HepG2 (cell line): Measurements from ENCODE around the gene RPP14. TPM values are rescaled to one million over a fixed set of nuclear protein-coding genes. Genes with fewer than 3 reads are reported as not detected.

ENCODE experiments used
- ATAC-seq: fragments of 200-7000 bp; cut with Tn5 transposase; 3 replicates; pipeline ENCODE4 v1.9.1; 2020; ENCODE audit warnings: mild to moderate bottlenecking, moderate library complexity
- BruUV-seq: library from RNA; stranded (reverse); fragments of 400-500 nt; replicated peaks from 2 replicates; lab custom pipeline; 2021; lab: Mats Ljungman, UMichigan
- CTCF ChIA-PET: fragments of 300-600 bp; formaldehyde crosslinking; extraction: SDS; loops from one replicate; lab custom pipeline; 2021; ENCODE audit warnings: low total read pairs, inconsistent platforms, low intra/inter-chr PET ratio; lab: Yijun Ruan, JAX
- POLR2A ChIA-PET: fragments of 350-600 bp; sonication (Branson Sonifier 250); formaldehyde crosslinking; loops from one replicate; lab custom pipeline; 2020; ENCODE audit warnings: antibody characterized with exemption, inconsistent platforms; lab: Yijun Ruan, JAX
- DNase-seq: peaks from one replicate; pipeline ENCODE4 v3.0.0-alpha.2; 2015; ENCODE audit warnings: low spot score
- FAIRE-seq: peaks from 3 replicates; lab custom pipeline; 2011; peaks lifted over from hg19 to GRCh38; lab: Jason Lieb, UNC
- H2AFZ ChIP-seq: one replicate; pipeline ENCODE4 v1.6.1; 2011; ENCODE audit warnings: low read length, inconsistent platforms
- H3K27ac ChIP-seq: fragments of 300-600 bp; 3 replicates; pipeline ENCODE4 v1.8.0; 2011; ENCODE audit warnings: mixed run types, mild to moderate bottlenecking, mixed read lengths, low read length, inconsistent platforms; ENCODE audit not compliant: insufficient read depth; ENCODE audit errors: extremely low read length
- H3K27me3 ChIP-seq, 2 experiments: fragments of 200-600 bp in 1 of 2; 2 replicates in 1 of 2; 3 replicates in 1 of 2; pipeline versions ENCODE4 v1.6.0 to v1.8.0; 2011; ENCODE audit warnings: low read length in 2 of 2, mild to moderate bottlenecking in 2 of 2, moderate library complexity in 2 of 2, inconsistent platforms in 1 of 2; ENCODE audit not compliant: insufficient read depth in 2 of 2, control insufficient read depth in 1 of 2
- H3K36me3 ChIP-seq, 2 experiments: fragments of 200-600 bp in 1 of 2; replicated peaks in 1 of 2; 2 replicates in 1 of 2; 3 replicates in 1 of 2; pipeline versions ENCODE4 v1.5.1 to v1.8.0; 2011; ENCODE audit warnings: low read length in 2 of 2, inconsistent platforms in 1 of 2; ENCODE audit not compliant: insufficient read depth in 2 of 2, control insufficient read depth in 1 of 2
- H3K4me1 ChIP-seq: 2 replicates; pipeline ENCODE4 v1.5.1; 2012; ENCODE audit warnings: low read length, inconsistent platforms; ENCODE audit not compliant: insufficient read depth
- H3K4me2 ChIP-seq: 2 replicates; pipeline ENCODE4 v1.6.0; 2011; ENCODE audit warnings: low read depth, low read length, inconsistent platforms
- H3K4me3 ChIP-seq, 3 experiments: fragments of 200-600 bp in 1 of 3; sonication (generic), shearing (Covaris generic) in 1 of 3; replicated peaks in 1 of 3; 2 replicates each; pipeline ENCODE4 v1.5.1; 2011 to 2016; ENCODE audit warnings: low read length in 3 of 3, inconsistent platforms in 2 of 3, low read depth in 2 of 3, mild to moderate bottlenecking in 2 of 3, control low read depth in 1 of 3, mixed read lengths in 1 of 3; ENCODE audit not compliant: insufficient read depth in 1 of 3
- H3K79me2 ChIP-seq: one replicate; pipeline ENCODE4 v1.6.1; 2011; ENCODE audit warnings: low read length, inconsistent platforms; ENCODE audit not compliant: insufficient read depth
- H3K9ac ChIP-seq: 2 replicates; pipeline ENCODE4 v1.6.0; 2011; ENCODE audit warnings: mild to moderate bottlenecking, low read depth, low read length, inconsistent platforms; ENCODE audit not compliant: insufficient read depth
- H3K9me3 ChIP-seq: 2 replicates; pipeline ENCODE4 v1.5.1; 2012; ENCODE audit warnings: mild to moderate bottlenecking, low read length
- H4K20me1 ChIP-seq: 2 replicates; pipeline ENCODE4 v1.6.0; 2011; ENCODE audit warnings: inconsistent platforms, mild to moderate bottlenecking, low read length, moderate library complexity; ENCODE audit not compliant: insufficient read depth
- AHR ChIP-seq: IDR thresholded peaks from 2 replicates; pipeline ENCODE4 v1.6.1; 2018; ENCODE audit warnings: missing genetic modification reagents, missing compliant biosample characterization
- ATF6 ChIP-seq: sonication (generic); formaldehyde crosslinking; conservative IDR thresholded peaks from 2 replicates; pipeline ENCODE4 v1.4.0; 2020; ENCODE audit warnings: missing genetic modification reagents
- BATF2 ChIP-seq: sonication (generic); formaldehyde crosslinking; IDR thresholded peaks from 2 replicates; pipeline ENCODE4 v1.8.0; 2022; ENCODE audit warnings: mild to moderate bottlenecking, missing genetic modification reagents, moderate library complexity
- IKZF5 ChIP-seq: IDR thresholded peaks from 2 replicates; pipeline ENCODE4 v1.6.1; 2018; ENCODE audit warnings: missing genetic modification reagents, mild to moderate bottlenecking, missing compliant biosample characterization
- MAFG ChIP-seq: sonication (generic); formaldehyde crosslinking; IDR thresholded peaks from 2 replicates; pipeline ENCODE4 v1.5.1; 2020; ENCODE audit warnings: mild to moderate bottlenecking, missing genetic modification reagents
- PRDM15 ChIP-seq: sonication (generic); formaldehyde crosslinking; IDR thresholded peaks from 2 replicates; pipeline ENCODE4 v1.4.0; 2020; ENCODE audit warnings: missing genetic modification reagents
- TSC22D2 ChIP-seq: sonication (generic); formaldehyde crosslinking; IDR thresholded peaks from 2 replicates; pipeline ENCODE4 v1.5.1; 2020; ENCODE audit warnings: missing genetic modification reagents, mild to moderate bottlenecking, borderline replicate concordance
- ZNF142 ChIP-seq: sonication (generic); formaldehyde crosslinking; IDR thresholded peaks from 2 replicates; pipeline ENCODE4 v1.4.0; 2020; ENCODE audit warnings: missing genetic modification reagents
- ZNF546 ChIP-seq: sonication (generic); formaldehyde crosslinking; conservative IDR thresholded peaks from 2 replicates; pipeline ENCODE4 v1.8.1; 2023; ENCODE audit warnings: mild to moderate bottlenecking, missing genetic modification reagents
- ZNF598 ChIP-seq: sonication (generic); formaldehyde crosslinking; IDR thresholded peaks from 2 replicates; pipeline ENCODE4 v1.5.1; 2020; ENCODE audit warnings: mild to moderate bottlenecking, missing genetic modification reagents, borderline replicate concordance
- WGBS: methylation state at CpG from one replicate; pipeline ENCODE4 v1.1.6; 2017; ENCODE audit warnings: low lambda C conversion rate; 5-methylcytosine and 5-hydroxymethylcytosine counted together
- in situ Hi-C: cut with HindIII; loops from 2 replicates; pipeline ENCODE4 v1.10.0; 2017; ENCODE audit warnings: low pct_unique_long_range_greater_than_20kb; ENCODE audit not compliant: extremely low pct_ligation_motif_present
- intact Hi-C: fragments of 100-400 bp; cut with micrococcal nuclease; formaldehyde crosslinking; loops from one replicate; pipeline ENCODE4 v1.10.0; 2022; ENCODE audit not compliant: unreplicated experiment
- polyA plus RNA-seq, 8 experiments: library from polyadenylated mRNA; depleted of rRNA in 3 of 8; stranded (reverse) in 7 of 8; unstranded in 1 of 8; fragments of >200 nt; fragmentation: Illumina TruSeq in 4 of 8; extraction: Trizol in 4 of 8; gene quantifications; 2 replicates each; pipeline versions ENCODE4 v1.2.1 to v1.2.3, GENCODE V29; 2011 to 2016; ENCODE audit warnings: low read depth in 4 of 8, missing spikeins in 1 of 8, mixed read lengths in 1 of 8; ENCODE audit not compliant: insufficient read depth in 1 of 8
- total RNA-seq, 5 experiments: library from RNA; depleted of rRNA; stranded (reverse); fragments of >200 nt; fragmentation: Illumina TruSeq; extraction: Trizol; gene quantifications; 2 replicates each; pipeline ENCODE4 v1.2.3, GENCODE V29; 2016; ENCODE audit warnings: low read depth in 1 of 5

The RPP14 gene
- total and polyA plus RNA-seq, 2 of the 13 experiments (the other 11 are each of a cell fraction or from before 2014, with no cell fraction given): 15.4 to 16.2 TPM

GRCh38 chr3:58281069-58281468, 25.0 kb upstream of the RPP14 start:
- Histone ChIP-seq H3K4me1 (0 out of 2 replicates have a peak, but pooled peaks cover 6% of the 10 kb centered on the region), H3K27me3 (no peaks in the 10 kb centered on the region), H3K4me3 (no peak overlapping the region), H3K79me2 (no peaks in the 10 kb centered on the region), H4K20me1 (no peaks in the 10 kb centered on the region), H3K36me3 (peaks cover 0 to 4% of the 10 kb centered on the region in 2 experiments; a peak in 1 of 5 replicates), H3K27ac (no peak overlapping the region), H2AFZ (no peak overlapping the region)
- BruUV-seq: no TSS peak
- 100% methylated on average over 2 of the region's 7 CpGs for WGBS
- no peak for FAIRE-seq
- ChIA-PET CTCF (no interaction called here), POLR2A (no interaction called here)
- intact Hi-C loops (no loop called here), in situ Hi-C loops (no loop called here)
- TF ChIP-seq IKZF5 (no peak), BATF2 (CRISPR knock-in tag) (no peak), MAFG (CRISPR knock-in tag) (no peak), ATF6 (no peak), TSC22D2 (CRISPR knock-in tag) (no peak), ZNF142 (CRISPR knock-in tag) (no peak), AHR (CRISPR knock-in tag) (no peak), ZNF546 (CRISPR knock-in tag) (no peak), PRDM15 (CRISPR knock-in tag) (no peak), ZNF598 (CRISPR knock-in tag) (no peak)
- TF ChIP-seq, all 625 proteins: peak for 0
- no peak overlapping the region for H3K4me2 ChIP-seq
- no peaks in the 10 kb centered on the region for H3K9me3 ChIP-seq
- DNase-seq: no peak
- no peak overlapping the region for H3K9ac ChIP-seq
- no peak for ATAC-seq
